ENCODE measurements around the gene MAD1L1.

The MAD1L1 gene

DNA sequence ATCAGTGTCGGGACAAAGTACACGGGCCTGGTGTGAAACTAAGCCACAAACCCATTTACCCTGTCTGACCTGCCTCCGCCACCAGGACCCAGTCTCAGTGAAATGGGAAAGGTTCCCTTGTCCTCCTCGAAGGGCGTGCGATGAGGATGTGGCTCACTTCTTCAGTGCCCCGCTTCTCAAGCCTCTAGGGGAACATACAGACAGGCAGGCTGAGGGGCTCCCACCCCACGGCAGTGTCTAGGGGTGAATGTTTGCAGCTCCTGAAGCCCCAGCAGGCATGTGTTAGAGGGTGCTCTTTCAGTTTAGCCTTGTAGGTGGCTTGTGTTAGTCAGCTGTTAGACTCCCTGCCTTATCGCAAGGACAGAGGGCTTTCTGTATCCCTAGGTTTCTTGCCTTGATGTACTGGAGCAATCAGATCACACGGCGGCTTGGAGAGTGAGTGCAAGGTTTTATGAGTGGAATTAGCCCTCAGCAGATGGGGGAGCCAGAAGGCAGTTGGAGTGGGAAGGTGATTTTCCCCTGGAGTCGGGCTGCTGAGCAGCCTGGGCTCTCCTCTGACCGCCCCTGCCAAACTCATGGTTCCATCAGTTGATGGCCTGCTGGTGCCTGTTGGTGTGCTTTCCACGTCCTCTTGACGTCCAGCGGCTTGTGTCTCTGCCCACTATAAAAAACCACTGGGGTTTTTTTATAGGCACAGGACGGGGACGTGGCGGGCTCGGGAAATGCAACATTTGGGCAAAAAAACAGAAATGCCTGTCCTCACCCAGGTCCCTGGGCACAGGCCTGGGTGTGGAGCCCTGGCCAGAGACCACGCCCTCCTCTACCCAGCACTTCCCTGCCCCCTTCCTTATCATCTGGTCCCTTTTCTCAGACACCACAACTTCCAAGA is 10.0 kb upstream of the MAD1L1 start:
- Histone ChIP-seq H4K20me1 (ENCODE audit: low read depth, low read length) (no peaks in the 10 kb centered on the region), H2AFZ (ENCODE audit: low read depth, low read length, severe bottlenecking) (peak overlapping the region; percentile 74), H3K27me3 (ENCODE audit: low read length) (no peaks in the 10 kb centered on the region), H3K4me2 (ENCODE audit: low read depth, low read length, poor library complexity, severe bottlenecking) (peak overlapping the region; percentile 84), H3K4me3 (ENCODE audit: insufficient read depth, low read length, poor library complexity, severe bottlenecking) (peak overlapping the region; percentile 94), H3K79me2 (ENCODE audit: insufficient read depth, low read length) (peaks cover 42% of the 10 kb centered on the region), H3K9me2 (replicated peaks; ENCODE audit: insufficient read depth, low read length) (no peaks in the 10 kb centered on the region), H3K36me3 (ENCODE audit: low read length) (no peaks in the 10 kb centered on the region; the same call in 1 of the 2 replicates), H3K9me3 (ENCODE audit: insufficient read depth, low read length) (no peaks in the 10 kb centered on the region), H3K27ac (ENCODE audit: low read depth, low read length) (peak overlapping the region; percentile 62), H3K9ac (ENCODE audit: low read length) (peak overlapping the region; percentile 100), H3F3A (ENCODE audit: insufficient read depth) (peaks cover 12% of the 10 kb centered on the region)
- TF ChIP-seq, protein P1, sequence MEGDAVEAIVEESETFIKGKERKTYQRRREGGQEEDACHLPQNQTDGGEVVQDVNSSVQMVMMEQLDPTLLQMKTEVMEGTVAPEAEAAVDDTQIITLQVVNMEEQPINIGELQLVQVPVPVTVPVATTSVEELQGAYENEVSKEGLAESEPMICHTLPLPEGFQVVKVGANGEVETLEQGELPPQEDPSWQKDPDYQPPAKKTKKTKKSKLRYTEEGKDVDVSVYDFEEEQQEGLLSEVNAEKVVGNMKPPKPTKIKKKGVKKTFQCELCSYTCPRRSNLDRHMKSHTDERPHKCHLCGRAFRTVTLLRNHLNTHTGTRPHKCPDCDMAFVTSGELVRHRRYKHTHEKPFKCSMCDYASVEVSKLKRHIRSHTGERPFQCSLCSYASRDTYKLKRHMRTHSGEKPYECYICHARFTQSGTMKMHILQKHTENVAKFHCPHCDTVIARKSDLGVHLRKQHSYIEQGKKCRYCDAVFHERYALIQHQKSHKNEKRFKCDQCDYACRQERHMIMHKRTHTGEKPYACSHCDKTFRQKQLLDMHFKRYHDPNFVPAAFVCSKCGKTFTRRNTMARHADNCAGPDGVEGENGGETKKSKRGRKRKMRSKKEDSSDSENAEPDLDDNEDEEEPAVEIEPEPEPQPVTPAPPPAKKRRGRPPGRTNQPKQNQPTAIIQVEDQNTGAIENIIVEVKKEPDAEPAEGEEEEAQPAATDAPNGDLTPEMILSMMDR (IDR thresholded peaks at IDR 0.05; ENCODE audit: insufficient read depth, low read length, poor library complexity, severe bottlenecking), result no peak
- TF ChIP-seq EZH2phosphoT487 (conservative IDR thresholded peaks at IDR 0.05; ENCODE audit: low read length), result no peak

DNA sequence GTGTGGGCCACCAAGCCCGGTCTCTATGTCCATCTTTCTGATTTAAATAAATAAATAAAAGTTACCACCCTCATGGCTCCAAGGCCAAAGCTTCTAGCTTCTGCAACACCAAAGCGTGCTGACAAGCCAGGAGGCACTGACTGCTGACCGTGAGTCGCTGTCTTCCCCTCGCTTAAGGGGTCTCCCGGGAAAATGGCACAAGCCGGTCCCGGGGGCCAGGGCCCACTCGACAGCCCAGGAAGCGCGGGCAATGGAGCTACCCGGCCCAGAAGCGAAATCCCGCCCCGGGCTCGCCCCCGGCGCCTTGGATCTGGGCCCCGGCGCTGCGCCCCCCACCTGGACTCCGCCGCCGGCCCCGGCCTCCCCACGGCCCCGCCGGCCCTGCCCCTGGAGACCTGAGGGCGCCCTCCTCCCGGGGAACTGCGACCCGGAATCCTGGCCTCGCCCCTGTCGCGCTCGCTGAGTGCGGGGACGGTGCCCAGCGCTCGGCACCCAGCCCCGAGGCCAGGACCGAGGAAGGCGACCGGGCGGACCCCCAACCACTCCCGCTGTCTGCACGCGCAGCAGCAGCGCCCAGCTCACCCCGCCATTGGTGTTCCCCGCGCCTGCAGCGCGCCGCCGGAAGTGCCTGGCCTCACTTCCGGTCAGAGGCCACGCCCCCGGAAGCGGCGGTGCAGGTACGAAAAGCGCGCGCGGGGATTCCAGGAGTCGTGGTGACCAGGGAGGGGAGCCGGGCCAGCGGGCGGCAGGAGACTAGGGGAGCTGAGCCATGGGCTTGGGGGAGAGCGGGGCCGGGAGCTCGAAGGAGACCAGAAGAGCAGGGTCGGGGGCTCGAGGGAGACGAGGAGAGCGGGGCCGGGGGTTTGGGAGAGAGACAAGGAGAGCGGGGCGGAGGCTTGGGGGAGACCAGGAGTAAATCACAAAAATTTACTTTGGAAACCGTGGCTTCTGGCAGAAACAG is 9.1 kb upstream of the MAD1L1 start, which contains the start of the genes MRM2 and NUDT1:
MRM2 (minus strand) TSS at position 626 of the 961 bp plus-strand sequence; CDS start at position 590, 36 bp downstream.
NUDT1 (plus strand) TSS at position 647 of the 961 bp plus-strand sequence. CDS start 2,349 bp downstream, outside the sequence.
- H3K9me2 ChIP-seq (replicated peaks; ENCODE audit: insufficient read depth, low read length), result no peaks in the 10 kb centered on the region
- H3K4me3 ChIP-seq (ENCODE audit: insufficient read depth, low read length, poor library complexity, severe bottlenecking), result peak within 1 kb of the TSS; percentile 94
- no peaks in the 10 kb centered on the region; the same call in 1 of the 2 replicates for H3K36me3 ChIP-seq (ENCODE audit: low read length)
- no peaks in the 10 kb centered on the region for H4K20me1 ChIP-seq (ENCODE audit: low read depth, low read length)
- peaks cover 17% of the 10 kb centered on the region for H3F3A ChIP-seq (ENCODE audit: insufficient read depth)
- H3K79me2 ChIP-seq (ENCODE audit: insufficient read depth, low read length), result peaks cover 42% of the 10 kb centered on the region
- H3K4me2 ChIP-seq (ENCODE audit: low read depth, low read length, poor library complexity, severe bottlenecking), result peak within 1 kb of the TSS; percentile 84
- TF ChIP-seq, protein P1 (IDR thresholded peaks at IDR 0.05; ENCODE audit: insufficient read depth, low read length, poor library complexity, severe bottlenecking), result no peak
- no peak for TF ChIP-seq EZH2phosphoT487 (conservative IDR thresholded peaks at IDR 0.05; ENCODE audit: low read length)
- peak within 1 kb of the TSS; percentile 74 for H2AFZ ChIP-seq (ENCODE audit: low read depth, low read length, severe bottlenecking)
- no peaks in the 10 kb centered on the region for H3K27me3 ChIP-seq (ENCODE audit: low read length)
- peak within 1 kb of the TSS; percentile 100 for H3K9ac ChIP-seq (ENCODE audit: low read length)
- peak within 1 kb of the TSS; percentile 62 for H3K27ac ChIP-seq (ENCODE audit: low read depth, low read length)
- H3K9me3 ChIP-seq (ENCODE audit: insufficient read depth, low read length), result no peaks in the 10 kb centered on the region

DNA sequence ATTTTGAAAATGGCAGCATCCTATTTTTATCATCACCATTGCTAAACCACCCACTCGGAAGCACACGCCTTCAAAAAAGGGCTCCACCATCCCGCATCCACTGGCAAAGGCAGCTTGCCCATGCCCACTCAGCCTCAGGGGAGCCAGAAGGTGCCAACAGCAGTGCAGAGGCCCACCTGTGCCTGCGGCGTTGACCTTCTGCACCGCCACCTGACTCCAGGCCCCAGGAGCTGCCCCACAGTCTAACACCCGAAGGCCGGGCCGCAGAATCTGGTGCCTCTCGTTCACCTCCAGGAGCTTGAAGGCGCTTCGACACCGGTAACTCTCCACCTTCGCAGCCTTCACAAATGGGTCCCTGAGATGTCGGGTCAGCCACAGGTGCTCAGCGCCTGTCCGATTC is 6.5 kb upstream of the MAD1L1 start:
- no peaks in the 10 kb centered on the region for H3K9me2 ChIP-seq (replicated peaks; ENCODE audit: insufficient read depth, low read length)
- H3K27ac ChIP-seq (ENCODE audit: low read depth, low read length), result no peak overlapping the region
- H3K4me3 ChIP-seq (ENCODE audit: insufficient read depth, low read length, poor library complexity, severe bottlenecking), result no peak overlapping the region
- H3F3A ChIP-seq (ENCODE audit: insufficient read depth), result peaks cover 38% of the 10 kb centered on the region
- H3K9me3 ChIP-seq (ENCODE audit: insufficient read depth, low read length), result no peaks in the 10 kb centered on the region
- H2AFZ ChIP-seq (ENCODE audit: low read depth, low read length, severe bottlenecking), result no peak overlapping the region
- no peak overlapping the region for H3K4me2 ChIP-seq (ENCODE audit: low read depth, low read length, poor library complexity, severe bottlenecking)
- TF ChIP-seq EZH2phosphoT487 (conservative IDR thresholded peaks at IDR 0.05; ENCODE audit: low read length), result no peak
- TF ChIP-seq, protein P1 (IDR thresholded peaks at IDR 0.05; ENCODE audit: insufficient read depth, low read length, poor library complexity, severe bottlenecking), result no peak
- no peaks in the 10 kb centered on the region for H4K20me1 ChIP-seq (ENCODE audit: low read depth, low read length)
- peaks cover 6% of the 10 kb centered on the region; the same call in 1 of the 2 replicates for H3K36me3 ChIP-seq (ENCODE audit: low read length)
- H3K79me2 ChIP-seq (ENCODE audit: insufficient read depth, low read length), result peaks cover 47% of the 10 kb centered on the region
- H3K9ac ChIP-seq (ENCODE audit: low read length), result no peak overlapping the region
- no peaks in the 10 kb centered on the region for H3K27me3 ChIP-seq (ENCODE audit: low read length)
